SKM-1 treated with dmso at 0.1 percent for 144 hours (cell line): ENCODE measurements around the gene EPS8L2.
"Not testable (repeated sequence)": the region's sequence is repeated elsewhere in the genome, so short reads cannot be mapped to it uniquely, and the experiment has no call there.

Experiments used
- DNase-seq: peaks from one replicate; lab custom pipeline; 2025; ENCODE audit not compliant: unreplicated experiment; lab: John Stamatoyannopoulos, UW

EPS8L2 gene

GRCh38 chr11:689625-690024 lies 16.4 kb upstream of the EPS8L2 start:
- no peak for DNase-seq

DNA sequence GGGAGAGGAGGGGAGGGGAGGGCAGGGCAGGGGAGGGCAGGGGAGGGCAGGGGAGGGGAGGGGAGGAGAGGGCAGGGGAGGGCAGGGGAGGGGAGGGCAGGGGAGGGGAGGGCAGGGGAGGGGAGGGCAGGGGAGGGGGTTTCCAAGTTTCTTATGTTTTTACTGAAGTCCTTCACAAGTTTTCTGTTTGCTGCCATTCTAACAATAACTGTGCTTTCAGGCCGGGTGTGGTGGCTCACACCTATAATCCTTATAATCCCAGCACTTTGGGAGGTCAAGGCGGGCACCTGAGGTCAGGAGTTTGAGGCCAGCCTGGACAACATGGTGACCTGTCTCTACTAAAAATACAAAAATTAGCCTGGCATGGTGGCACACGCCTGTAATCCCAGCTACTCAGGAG lies 15.8 kb upstream of the EPS8L2 start:
- not testable (repeated sequence) for DNase-seq

DNA sequence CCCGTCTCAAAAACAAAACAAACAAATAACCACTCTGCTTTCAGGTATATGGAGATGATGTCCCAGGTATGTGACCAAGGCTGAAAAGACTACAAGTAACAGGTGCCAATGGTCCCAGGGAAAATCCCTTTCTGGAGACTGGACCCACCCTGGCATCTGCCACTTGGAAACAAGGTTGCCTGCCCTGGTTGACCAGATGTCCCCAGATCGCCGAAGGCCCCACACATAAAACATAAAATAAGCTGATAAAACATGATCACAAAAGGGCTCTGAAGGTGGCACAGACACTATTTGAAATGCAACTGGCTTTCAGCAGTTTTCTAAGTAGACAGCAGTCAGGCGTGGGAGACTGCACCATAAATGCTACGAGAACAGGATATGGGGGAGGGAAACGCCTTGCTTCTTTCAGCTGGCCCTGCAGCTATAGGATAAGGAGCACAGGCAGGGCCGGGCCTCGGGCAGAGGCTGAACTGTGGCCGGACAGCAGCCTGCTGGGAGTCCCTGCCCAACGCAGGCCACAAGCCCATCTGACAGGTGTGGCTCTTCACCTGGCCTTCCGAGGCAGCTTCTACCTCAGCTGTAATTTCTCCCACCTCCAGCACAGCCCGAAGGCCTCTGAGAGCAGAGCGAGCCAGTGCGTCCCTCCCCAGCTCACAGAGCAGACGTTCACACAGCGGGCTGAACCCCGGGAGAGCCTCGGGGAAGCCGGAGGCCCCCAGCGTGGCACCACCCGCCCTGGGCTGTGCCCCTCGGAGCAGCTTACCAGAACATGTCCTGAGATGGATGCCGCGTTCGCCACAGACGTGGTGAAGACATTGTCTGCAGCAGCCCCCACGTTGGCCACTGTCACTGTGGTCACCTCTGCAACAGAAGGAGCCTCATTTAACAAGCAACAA lies 15.0 kb upstream of the EPS8L2 start:
- DNase-seq = no peak

- DNase-seq = no peak
These were observed 14.1 kb upstream of the EPS8L2 start for GRCh38 chr11:691710-692590.

GRCh38 chr11:692824-693414 lies 13.1 kb upstream of the EPS8L2 start:
- no peak for DNase-seq

- no peak for DNase-seq
These were observed 12.6 kb upstream of the EPS8L2 start for GRCh38 chr11:693415-693831.

DNA sequence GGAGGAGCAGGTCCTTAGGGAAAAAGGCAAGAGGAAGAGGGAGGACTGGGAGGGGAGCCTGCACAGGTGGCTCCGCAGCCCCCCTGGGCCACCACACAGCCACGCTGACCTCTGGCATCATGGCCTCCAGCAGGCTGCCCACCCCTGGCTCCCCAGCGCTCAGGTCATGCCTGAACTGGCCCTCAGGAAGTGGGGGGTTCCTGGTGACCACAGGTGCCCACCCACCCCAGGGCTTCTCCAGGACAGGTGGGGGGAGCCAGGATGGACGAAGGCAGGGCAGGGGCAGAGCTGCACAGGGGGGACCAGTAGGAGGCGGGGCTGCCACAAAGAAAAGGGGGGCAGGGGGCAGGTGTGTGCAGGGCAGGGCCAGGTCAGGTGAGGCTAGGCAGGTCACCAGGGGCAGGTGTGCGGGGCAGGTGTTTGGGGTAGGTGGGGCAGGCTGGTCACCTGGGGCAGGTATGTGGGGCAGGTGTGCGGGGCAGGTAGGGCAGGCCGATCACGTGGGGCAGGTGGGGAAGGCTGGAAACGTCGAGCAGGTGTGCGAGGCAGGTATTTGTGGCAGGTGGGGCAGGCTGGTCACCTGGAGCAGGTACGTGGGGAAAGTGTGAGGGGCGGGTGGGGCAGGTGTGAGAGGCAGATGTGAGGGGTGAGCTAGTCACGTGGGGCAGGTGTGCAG lies 12.0 kb upstream of the EPS8L2 start:
- DNase-seq = no peak

DNA sequence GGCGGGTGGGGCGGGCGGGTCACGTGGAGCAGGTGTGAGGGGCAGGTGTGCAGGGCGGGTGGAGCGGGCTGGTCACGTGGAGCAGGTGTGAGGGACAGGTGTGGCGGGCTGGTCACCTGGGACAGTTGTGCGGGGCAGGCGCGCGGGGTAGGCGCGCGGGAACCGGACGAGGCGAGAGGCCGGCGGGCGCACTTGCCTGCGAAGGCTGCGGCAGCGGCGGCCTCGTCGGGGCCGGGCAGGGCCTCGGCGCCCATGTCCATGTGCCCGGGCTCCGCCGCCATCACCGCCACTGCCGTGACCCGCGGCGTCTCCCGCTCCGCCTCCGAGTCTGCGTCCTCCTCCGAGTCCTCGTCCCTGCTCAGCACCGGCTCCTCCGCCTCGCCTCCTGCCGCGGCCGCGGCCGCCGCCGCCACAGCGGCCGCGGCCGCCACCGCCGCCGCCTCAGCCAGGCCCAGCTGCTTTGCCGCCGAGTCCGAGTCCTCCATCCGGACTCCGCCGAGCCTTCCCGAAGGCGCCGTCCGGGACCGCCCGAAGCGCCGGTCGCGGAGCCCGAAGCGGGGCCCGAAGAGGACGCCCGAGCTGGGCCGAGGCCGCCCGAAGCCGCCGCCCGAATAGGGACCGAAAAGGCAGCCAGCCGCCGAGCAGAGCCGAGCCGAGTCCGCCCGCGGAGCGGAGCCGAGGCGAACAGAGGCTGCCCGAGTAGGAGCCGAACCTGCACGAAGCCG lies 11.3 kb upstream of the EPS8L2 start, which contains the start of gene DEAF1:
TSS of gene DEAF1 (minus strand) at position 660 of the 725 bp plus-strand sequence. CDS start at position 485, 175 bp downstream.
- DNase-seq = peak; percentile 96

GRCh38 chr11:695288-695537 lies 10.8 kb upstream of the EPS8L2 start:
- DNase-seq = no peak

GRCh38 chr11:695538-696248 lies 10.3 kb upstream of the EPS8L2 start, which contains the start of gene TMEM80:
Gene TMEM80, plus strand, starts transcription at chr11:695816. Its CDS starts 12 bp downstream, at chr11:695828.
- peak; percentile 96 for DNase-seq

- DNase-seq = peak; percentile 23
These were observed 9.0 kb upstream of the EPS8L2 start for GRCh38 chr11:696955-697491.

DNA sequence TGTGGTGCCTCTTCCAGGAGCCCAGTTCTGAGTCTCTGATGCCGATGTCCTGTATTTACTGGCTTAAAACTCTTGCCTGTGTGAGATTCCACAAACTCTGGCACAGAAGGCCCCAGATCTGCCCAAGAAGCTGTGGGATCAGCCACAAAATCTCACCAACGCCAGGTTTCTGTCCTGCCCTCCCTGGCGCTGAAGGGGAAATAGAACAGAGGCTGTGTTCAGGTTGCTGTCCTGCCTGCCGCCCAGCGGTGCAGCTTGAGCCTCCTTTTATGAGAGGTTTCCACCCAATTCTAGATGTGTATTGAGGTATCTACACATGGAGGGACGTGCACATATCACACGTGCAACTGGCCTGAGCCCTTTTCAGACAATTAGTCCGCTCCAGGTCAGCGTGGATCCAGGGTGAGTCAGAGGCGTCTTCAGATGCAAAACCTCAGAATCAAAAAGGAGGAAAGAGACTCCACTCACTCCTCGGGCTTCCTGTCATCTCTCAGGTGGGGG lies 8.2 kb upstream of the EPS8L2 start:
- no peak for DNase-seq

DNA sequence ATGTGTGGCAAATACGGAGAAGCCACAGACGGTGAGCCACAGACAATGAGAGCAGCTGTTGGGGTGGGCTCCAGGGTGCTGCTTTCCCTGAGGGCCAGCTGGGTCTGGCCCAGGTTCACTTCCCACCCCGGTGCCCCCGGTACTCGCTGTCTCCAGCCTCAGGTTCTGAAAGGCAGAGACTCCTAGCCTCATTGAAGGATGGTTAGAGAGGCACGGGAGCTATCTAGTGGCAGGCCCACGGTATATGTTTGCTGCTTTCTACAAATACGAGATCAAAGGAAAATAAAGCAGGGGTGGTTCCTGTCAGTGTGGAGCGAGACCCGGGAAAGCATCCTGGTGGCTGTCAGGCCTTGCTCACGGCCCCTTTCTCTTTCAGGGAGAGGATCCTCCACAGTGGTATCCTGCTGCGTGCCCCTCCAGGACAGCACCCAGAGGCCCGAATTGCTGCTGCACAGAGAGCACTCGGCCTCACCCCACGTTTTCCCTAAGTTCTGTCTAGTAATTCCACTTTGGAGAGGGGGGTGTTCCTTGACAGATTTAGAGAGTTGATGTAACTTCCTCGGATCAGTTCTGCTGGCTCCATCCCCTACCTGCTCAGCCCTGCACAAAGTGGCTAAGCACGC lies 7.4 kb upstream of the EPS8L2 start:
- DNase-seq = no peak

GRCh38 chr11:699116-699508 lies 6.9 kb upstream of the EPS8L2 start:
- DNase-seq = no peak

- DNase-seq = no peak
These were observed 6.3 kb upstream of the EPS8L2 start for GRCh38 chr11:699753-700152.

DNA sequence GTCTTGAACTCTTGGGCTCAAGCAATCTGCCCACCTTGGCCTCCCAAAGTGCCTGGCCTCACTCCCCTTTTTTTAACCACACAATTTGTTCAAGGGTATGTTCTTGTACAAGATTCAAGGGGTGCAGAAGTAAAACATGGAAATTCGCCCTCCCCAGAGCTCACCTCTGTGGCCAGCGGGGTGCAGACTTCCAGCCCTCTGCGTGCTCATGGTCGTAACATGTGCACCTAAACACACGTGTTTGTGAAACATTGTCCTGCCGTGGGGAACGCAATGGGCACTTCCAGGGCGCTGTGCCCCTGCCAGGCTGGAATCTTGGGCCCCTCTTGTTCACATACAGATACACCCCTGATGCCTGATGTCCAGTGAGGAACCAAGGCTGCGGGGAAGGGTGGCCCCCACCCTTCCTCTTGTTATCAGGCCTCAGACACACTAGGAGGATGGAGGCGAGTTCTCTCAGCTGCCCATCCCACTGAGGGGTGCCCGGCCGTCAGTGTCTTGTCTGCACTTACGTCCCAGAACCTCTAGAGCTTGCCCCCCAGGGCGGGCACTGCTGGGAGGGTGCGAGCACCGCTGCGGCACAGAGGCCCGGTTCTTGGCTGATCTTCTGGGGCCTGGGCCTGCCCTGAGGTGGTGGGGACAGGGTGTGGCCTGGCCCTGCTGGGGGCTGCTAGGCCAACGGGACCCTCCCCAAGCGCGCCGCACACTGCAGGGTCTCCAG lies 4.1 kb upstream of the EPS8L2 start:
- DNase-seq = no peak

DNA sequence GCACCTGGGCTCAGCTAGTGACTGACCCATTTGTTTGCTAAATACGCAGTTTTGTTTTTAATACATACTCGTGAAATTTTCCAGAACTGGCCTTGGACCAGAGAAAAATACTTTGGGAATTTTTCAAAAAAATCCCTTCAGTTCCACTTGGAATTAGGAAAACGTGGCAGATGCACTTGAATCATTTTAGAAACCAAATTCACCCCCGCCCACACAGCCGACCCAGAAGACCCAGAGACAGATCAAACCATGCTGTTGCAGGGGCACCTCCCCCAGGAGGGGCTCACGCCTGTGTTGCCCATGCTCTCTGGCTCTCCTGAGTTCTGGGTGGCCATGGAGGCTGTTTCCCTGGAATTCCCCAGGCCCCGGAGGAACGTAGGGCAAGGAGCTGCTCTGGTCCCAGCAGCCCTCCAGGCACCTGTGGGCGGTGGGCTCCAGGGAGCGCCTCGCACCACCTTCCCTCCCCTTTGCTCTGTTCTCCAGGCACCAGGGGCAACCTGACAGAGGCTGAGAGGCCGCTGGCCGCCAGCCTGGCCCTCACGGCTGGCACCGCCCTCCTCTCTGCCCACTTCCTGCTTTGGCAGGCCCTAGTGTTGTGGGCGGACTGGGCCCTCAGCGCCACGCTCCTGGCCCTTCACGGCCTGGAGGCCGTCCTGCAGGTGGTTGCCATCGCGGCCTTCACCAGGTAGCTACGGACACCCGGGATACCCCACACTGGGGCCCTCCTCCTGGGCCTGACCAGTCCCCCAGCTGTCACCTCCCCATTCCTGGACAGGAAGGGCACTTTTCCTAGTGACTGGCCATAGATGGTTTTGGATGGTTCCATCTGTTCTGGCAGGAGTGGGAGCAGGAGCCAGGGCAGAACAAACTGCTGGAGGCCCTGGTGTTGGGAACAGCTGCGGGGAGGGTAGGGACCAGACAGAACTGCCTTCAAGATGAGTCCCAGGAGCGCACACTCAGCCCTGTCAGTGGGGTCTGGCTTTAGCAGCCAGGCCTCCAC lies 3.3 kb upstream of the EPS8L2 start:
- no peak for DNase-seq
